ENCODE results near the gene AK9. TPM values are rescaled to one million over a fixed set of nuclear protein-coding genes. Genes with fewer than 3 reads are reported as not detected.

The AK9 gene
- total and polyA plus RNA-seq, 2 of the 4 experiments (the other 2 are of a cell fraction), result 1.7 to 1.8 TPM

GRCh38 chr6:109739686-109740085, 48.7 kb upstream of the AK9 start:
- no peak overlapping the region for H3K4me2 ChIP-seq (ENCODE audit: low read depth, low read length)
- no peak overlapping the region for H3K56ac ChIP-seq (ENCODE audit: extremely low read depth, insufficient read depth, low read length)
- H3K4ac ChIP-seq (ENCODE audit: low read depth, low read length), result no peak overlapping the region
- H3K36me3 ChIP-seq (ENCODE audit: control insufficient read depth, insufficient read depth, low read length), result no peaks in the 10 kb centered on the region
- no peaks in the 10 kb centered on the region for H3K9me3 ChIP-seq (ENCODE audit: control insufficient read depth, insufficient read depth, low read length)
- no peaks in the 10 kb centered on the region for H3K79me1 ChIP-seq (ENCODE audit: low read depth in 1 of 2, low read length in 2 of 2)
- H2BK20ac ChIP-seq (ENCODE audit: low read depth, low read length), result no peak overlapping the region
- no peak overlapping the region for H3K9ac ChIP-seq (ENCODE audit: low read depth, low read length)
- no peaks in the 10 kb centered on the region for H3K27me3 ChIP-seq (ENCODE audit: control insufficient read depth, insufficient read depth, low read length)
- H3K23ac ChIP-seq (ENCODE audit: low read depth, low read length), result no peak overlapping the region
- H2BK15ac ChIP-seq (ENCODE audit: low read depth, low read length), result no peak overlapping the region
- H4K8ac ChIP-seq (ENCODE audit: low read depth in 2 of 2, low read length in 2 of 2), result no peak overlapping the region
- ChIA-PET CTCF (no interaction called here), POLR2A (ENCODE audit: unreplicated experiment) (no interaction called here)
- no peak overlapping the region for H3K18ac ChIP-seq (ENCODE audit: low read depth, low read length)
- no peak overlapping the region for H2BK5ac ChIP-seq (ENCODE audit: low read depth, low read length, poor library complexity, severe bottlenecking)
- TF ChIP-seq POLR2A (IDR thresholded peaks at IDR 0.05; ENCODE audit: low read depth, low read length) (no peak), NFE2L2 (IDR thresholded peaks at IDR 0.05; ENCODE audit: low read depth, low read length) (no peak), MAFK (IDR thresholded peaks at IDR 0.05; ENCODE audit: low read depth, low read length) (no peak), CHD1 (IDR thresholded peaks at IDR 0.05; ENCODE audit: low read depth, low read length) (no peak), RFX5 (IDR thresholded peaks at IDR 0.05; ENCODE audit: low read depth, low read length) (no peak), SMC3 (IDR thresholded peaks at IDR 0.05; ENCODE audit: low read depth, low read length) (no peak), MAZ (IDR thresholded peaks at IDR 0.05; ENCODE audit: borderline replicate concordance, low read depth, low read length) (no peak), CEBPB (IDR thresholded peaks at IDR 0.05; ENCODE audit: low read depth, low read length) (no peak), MXI1 (IDR thresholded peaks at IDR 0.05; ENCODE audit: borderline replicate concordance, low read depth, low read length) (no peak), RCOR1 (IDR thresholded peaks at IDR 0.05; ENCODE audit: insufficient replicate concordance, low read length) (no peak)
- TF ChIP-seq, protein P1, sequence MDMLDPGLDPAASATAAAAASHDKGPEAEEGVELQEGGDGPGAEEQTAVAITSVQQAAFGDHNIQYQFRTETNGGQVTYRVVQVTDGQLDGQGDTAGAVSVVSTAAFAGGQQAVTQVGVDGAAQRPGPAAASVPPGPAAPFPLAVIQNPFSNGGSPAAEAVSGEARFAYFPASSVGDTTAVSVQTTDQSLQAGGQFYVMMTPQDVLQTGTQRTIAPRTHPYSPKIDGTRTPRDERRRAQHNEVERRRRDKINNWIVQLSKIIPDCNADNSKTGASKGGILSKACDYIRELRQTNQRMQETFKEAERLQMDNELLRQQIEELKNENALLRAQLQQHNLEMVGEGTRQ (IDR thresholded peaks at IDR 0.05; ENCODE audit: low read depth, low read length), result no peak
- intact Hi-C loops (cut with micrococcal nuclease) (no loop called here), dilution Hi-C loops (cut with HindIII; ENCODE audit: low sequenced_read_pairs, unreplicated experiment) (no loop called here), in situ Hi-C loops (cut with MboI; ENCODE audit: low sequenced_read_pairs) (no loop called here)
- H3K4me3 ChIP-seq (ENCODE audit: insufficient read depth, low read depth, low read length), result no peak overlapping the region
- no peak overlapping the region for H2AFZ ChIP-seq (replicated peaks; ENCODE audit: low read length, poor library complexity)
- H3K14ac ChIP-seq (replicated peaks; ENCODE audit: low read depth, low read length), result no peak overlapping the region
- H4K91ac ChIP-seq (ENCODE audit: insufficient read depth, low read depth, low read length), result no peak overlapping the region
- H2AK5ac ChIP-seq (ENCODE audit: low read depth, low read length), result no peak overlapping the region
- H2AK9ac ChIP-seq (replicated peaks; ENCODE audit: low read depth, low read length, poor library complexity), result no peak overlapping the region
- H4K20me1 ChIP-seq (ENCODE audit: insufficient read depth, low read length), result no peaks in the 10 kb centered on the region
- no peak overlapping the region for H3K27ac ChIP-seq (ENCODE audit: insufficient read depth, low read length)
- no peak overlapping the region for H2BK120ac ChIP-seq (ENCODE audit: low read depth, low read length)
- BruUV-seq (replicated peaks), result no TSS peak
- H3K4me1 ChIP-seq (ENCODE audit: control insufficient read depth, insufficient read depth, low read length), result peaks cover 14% of the 10 kb centered on the region
- H4K5ac ChIP-seq (ENCODE audit: low read depth, low read length), result no peak overlapping the region
- DNase-seq, result no peak
- ATAC-seq (ENCODE audit: low read depth), result no peak
- no CpG with 5 or more reads among the region's 3 CpGs for WGBS, 2 experiments (ENCODE audit: extremely low coverage in 2 of 2, insufficient read length in 1 of 2)
- H3K9me1 ChIP-seq (ENCODE audit: insufficient read depth, low read length), result peaks cover 10% of the 10 kb centered on the region
